NCI-H1092 treated with DMSO at 0.1 percent for 48 hours (cell line): Measurements from ENCODE around the gene ODAD4.
"Not testable (repeated sequence)": the region's sequence is repeated elsewhere in the genome, so short reads cannot be mapped to it uniquely, and the experiment has no call there.

Experiments used
- DNase-seq: peaks from one replicate; lab custom pipeline; 2025; lab: John Stamatoyannopoulos, UW

The ODAD4 gene

GRCh38 chr17:41914358-41914766 lies 16.1 kb upstream of the ODAD4 start:
- DNase-seq, result no peak

- DNase-seq, result no peak
These were observed 15.4 kb upstream of the ODAD4 start for GRCh38 chr17:41915020-41915419.

GRCh38 chr17:41915566-41915965 lies 14.9 kb upstream of the ODAD4 start:
- no peak for DNase-seq

GRCh38 chr17:41917192-41917591 lies 13.2 kb upstream of the ODAD4 start:
- DNase-seq, result no peak

GRCh38 chr17:41917679-41918313 lies 12.6 kb upstream of the ODAD4 start:
- peak; percentile 69 for DNase-seq

- peak; percentile 96 for DNase-seq
These were observed 11.9 kb upstream of the ODAD4 start, which contains the start of gene ACLY for GRCh38 chr17:41918314-41919164. TSS of gene ACLY (minus strand) at chr17:41918951. CDS start at chr17:41913873, 5,078 bp downstream.

- DNase-seq, result peak; percentile 55
These were observed 11.1 kb upstream of the ODAD4 start for GRCh38 chr17:41919165-41919817.

- DNase-seq, result no peak
These were observed 10.4 kb upstream of the ODAD4 start for GRCh38 chr17:41919840-41920579.

- DNase-seq, result no peak
These were observed 9.8 kb upstream of the ODAD4 start for GRCh38 chr17:41920580-41920955.

GRCh38 chr17:41925991-41926590 lies 4.3 kb upstream of the ODAD4 start:
- no peak for DNase-seq

- DNase-seq, result no peak
These were observed 1.6 kb upstream of the ODAD4 start for GRCh38 chr17:41928693-41929251.

GRCh38 chr17:41930833-41931156 lies 378 bp downstream of the ODAD4 start:
- not testable (repeated sequence) for DNase-seq

GRCh38 chr17:41931715-41932114 lies 1.3 kb downstream of the ODAD4 start:
- not testable (repeated sequence) for DNase-seq

- no peak for DNase-seq
These were observed 2.5 kb downstream of the ODAD4 start for GRCh38 chr17:41932816-41933389.

- no peak for DNase-seq
These were observed 5.2 kb downstream of the ODAD4 start for GRCh38 chr17:41935641-41936040.

- DNase-seq, result no peak
These were observed 7.8 kb downstream of the ODAD4 start for GRCh38 chr17:41937970-41938954.

- no peak for DNase-seq
These were observed 8.8 kb downstream of the ODAD4 start for GRCh38 chr17:41939044-41939692.

- no peak for DNase-seq
These were observed 9.3 kb downstream of the ODAD4 start for GRCh38 chr17:41939693-41940090.

GRCh38 chr17:41941168-41941567 lies 10.8 kb downstream of the ODAD4 start:
- no peak for DNase-seq
